Right lobe of liver (tissue), 6 donors: Measurements from ENCODE around the gene SHC3. TPM values are rescaled to one million over a fixed set of nuclear protein-coding genes. Genes with fewer than 3 reads are reported as not detected.

Experiments
- ATAC-seq, 4 donors: fragments of 200-7000 bp; cut with Tn5 transposase; one replicate each; pipeline ENCODE4 v1.9.1; 2020; ENCODE audit warnings: mild to moderate bottlenecking in 4 of 4, moderate library complexity in 4 of 4
- DNase-seq, 3 donors: peaks; one replicate each; pipeline ENCODE4 v3.0.0-alpha.2; 2020
- H3K27ac ChIP-seq, 3 donors: fragments of 200-600 bp; one replicate each; pipeline ENCODE4 v1.8.0; 2022
- H3K27me3 ChIP-seq, 2 donors: fragments of 200-600 bp; one replicate each; pipeline ENCODE4 v1.8.0; 2022
- H3K36me3 ChIP-seq, 4 donors: fragments of 200-600 bp; sonication (generic) in 1 of 4; one replicate each; pipeline versions ENCODE4 v1.5.1 to v1.8.0; 2017 to 2022; ENCODE audit warnings: control low read depth in 1 of 4
- H3K4me1 ChIP-seq, 4 donors: fragments of 200-600 bp; sonication (generic) in 1 of 4; one replicate each; pipeline versions ENCODE4 v1.5.1 to v1.8.0; 2017 to 2022; ENCODE audit warnings: control low read depth in 1 of 4
- H3K4me3 ChIP-seq, 3 donors: fragments of 200-600 bp; one replicate each; pipeline ENCODE4 v1.8.0; 2022
- H3K9me3 ChIP-seq, 4 donors: fragments of 200-600 bp; sonication (generic) in 1 of 4; one replicate each; pipeline versions ENCODE4 v1.5.1 to v1.8.0; 2017 to 2022; ENCODE audit warnings: control low read depth in 1 of 4
- POLR2A ChIP-seq: fragments of 450-650 bp; IDR thresholded peaks from one replicate; pipeline ENCODE4 v1.6.1; 2017; ENCODE audit warnings: antibody characterized with exemption, mild to moderate bottlenecking
- WGBS: methylation state at CpG from one replicate; pipeline ENCODE4 v1.1.6; 2018; ENCODE audit warnings: low coverage, low lambda C conversion rate; ENCODE audit not compliant: insufficient coverage; ENCODE audit errors: missing lambda C conversion rate; 5-methylcytosine and 5-hydroxymethylcytosine counted together
- intact Hi-C, 2 donors: fragments of 100-400 bp; cut with DNase I; formaldehyde crosslinking; loops; one replicate each; pipeline versions ENCODE4 v1.11.2 to v1.14.1; 2022
- total RNA-seq, 6 experiments: library from RNA; depleted of rRNA in 2 of 6; stranded (reverse); fragments of >200 nt in 2 of 6; fragmentation: NEBNext Ultra II Directional in 3 of 6; extraction: Animal tissue kit (Norgen Biotek cat#: 25700) in 3 of 6; gene quantifications; one replicate each; pipeline versions ENCODE4 v1.1.0 to v1.2.4, GENCODE V29; 2016 to 2023
- TF ChIP-seq, protein P1 (sequence below), 4 donors: fragments of 200-600 bp in 3 of 4; fragments of 450-650 bp in 1 of 4; IDR thresholded peaks; one replicate each; pipeline versions ENCODE4 v1.5.1 to v1.8.0; 2016 to 2022; ENCODE audit warnings: antibody characterized with exemption in 4 of 4, mild to moderate bottlenecking in 2 of 4
- donor health status: DM: no; HTN: yes; CAD: no.
- donor health status: DM: no; HTN: no; CAD: no.
- donor health status: DM: no; HTN: no; CAD: no.
- donor health status: DM: no; HTN: yes; CAD: no.
- donor health status: DM: no; HTN: yes; CAD: no.

Gene SHC3
- total RNA-seq, 6 experiments from 2014 or later = 0.05 to 0.35 (median 0.17) TPM

DNA sequence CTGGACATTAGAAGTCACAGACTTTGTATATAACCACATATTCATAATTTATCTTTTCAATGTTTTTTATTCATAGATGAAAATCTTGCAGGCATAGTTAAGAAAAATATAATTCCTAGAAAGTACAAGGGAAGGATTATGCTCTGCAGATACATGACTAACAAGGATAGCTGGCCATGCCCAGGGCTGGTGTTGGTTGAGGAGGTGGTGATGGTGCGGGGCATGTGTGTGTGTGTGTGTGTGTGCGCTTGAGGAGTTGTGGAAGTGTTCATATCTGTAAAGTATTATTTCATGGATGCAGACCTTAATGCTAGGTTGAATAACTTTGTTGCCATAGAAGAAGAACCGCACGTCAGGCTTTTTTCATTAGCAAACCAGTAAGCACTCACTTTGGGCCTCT, 186.1 kb downstream of the SHC3 start:
- ATAC-seq (no peak), DNase-seq (no peak)
- TF ChIP-seq, protein P1, sequence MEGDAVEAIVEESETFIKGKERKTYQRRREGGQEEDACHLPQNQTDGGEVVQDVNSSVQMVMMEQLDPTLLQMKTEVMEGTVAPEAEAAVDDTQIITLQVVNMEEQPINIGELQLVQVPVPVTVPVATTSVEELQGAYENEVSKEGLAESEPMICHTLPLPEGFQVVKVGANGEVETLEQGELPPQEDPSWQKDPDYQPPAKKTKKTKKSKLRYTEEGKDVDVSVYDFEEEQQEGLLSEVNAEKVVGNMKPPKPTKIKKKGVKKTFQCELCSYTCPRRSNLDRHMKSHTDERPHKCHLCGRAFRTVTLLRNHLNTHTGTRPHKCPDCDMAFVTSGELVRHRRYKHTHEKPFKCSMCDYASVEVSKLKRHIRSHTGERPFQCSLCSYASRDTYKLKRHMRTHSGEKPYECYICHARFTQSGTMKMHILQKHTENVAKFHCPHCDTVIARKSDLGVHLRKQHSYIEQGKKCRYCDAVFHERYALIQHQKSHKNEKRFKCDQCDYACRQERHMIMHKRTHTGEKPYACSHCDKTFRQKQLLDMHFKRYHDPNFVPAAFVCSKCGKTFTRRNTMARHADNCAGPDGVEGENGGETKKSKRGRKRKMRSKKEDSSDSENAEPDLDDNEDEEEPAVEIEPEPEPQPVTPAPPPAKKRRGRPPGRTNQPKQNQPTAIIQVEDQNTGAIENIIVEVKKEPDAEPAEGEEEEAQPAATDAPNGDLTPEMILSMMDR (IDR thresholded peaks at IDR 0.05) = no peak
- no peak for TF ChIP-seq POLR2A
- peak overlapping the region in 1 of 3 donors; percentile 44 for H3K4me3 ChIP-seq
- intact Hi-C loops = no loop called here
- no peaks in the 10 kb centered on the region for H3K9me3 ChIP-seq
- no peaks in the 10 kb centered on the region for H3K36me3 ChIP-seq
- 86% methylated on average over 3 of the region's 4 CpGs for WGBS
- H3K27me3 ChIP-seq = peaks cover 0 to 6% of the 10 kb centered on the region in 2 donors
- peak overlapping the region in 1 of 3 donors; percentile 15 for H3K27ac ChIP-seq
- peaks cover 0 to 29% (median 0%) of the 10 kb centered on the region in 4 donors for H3K4me1 ChIP-seq

DNA sequence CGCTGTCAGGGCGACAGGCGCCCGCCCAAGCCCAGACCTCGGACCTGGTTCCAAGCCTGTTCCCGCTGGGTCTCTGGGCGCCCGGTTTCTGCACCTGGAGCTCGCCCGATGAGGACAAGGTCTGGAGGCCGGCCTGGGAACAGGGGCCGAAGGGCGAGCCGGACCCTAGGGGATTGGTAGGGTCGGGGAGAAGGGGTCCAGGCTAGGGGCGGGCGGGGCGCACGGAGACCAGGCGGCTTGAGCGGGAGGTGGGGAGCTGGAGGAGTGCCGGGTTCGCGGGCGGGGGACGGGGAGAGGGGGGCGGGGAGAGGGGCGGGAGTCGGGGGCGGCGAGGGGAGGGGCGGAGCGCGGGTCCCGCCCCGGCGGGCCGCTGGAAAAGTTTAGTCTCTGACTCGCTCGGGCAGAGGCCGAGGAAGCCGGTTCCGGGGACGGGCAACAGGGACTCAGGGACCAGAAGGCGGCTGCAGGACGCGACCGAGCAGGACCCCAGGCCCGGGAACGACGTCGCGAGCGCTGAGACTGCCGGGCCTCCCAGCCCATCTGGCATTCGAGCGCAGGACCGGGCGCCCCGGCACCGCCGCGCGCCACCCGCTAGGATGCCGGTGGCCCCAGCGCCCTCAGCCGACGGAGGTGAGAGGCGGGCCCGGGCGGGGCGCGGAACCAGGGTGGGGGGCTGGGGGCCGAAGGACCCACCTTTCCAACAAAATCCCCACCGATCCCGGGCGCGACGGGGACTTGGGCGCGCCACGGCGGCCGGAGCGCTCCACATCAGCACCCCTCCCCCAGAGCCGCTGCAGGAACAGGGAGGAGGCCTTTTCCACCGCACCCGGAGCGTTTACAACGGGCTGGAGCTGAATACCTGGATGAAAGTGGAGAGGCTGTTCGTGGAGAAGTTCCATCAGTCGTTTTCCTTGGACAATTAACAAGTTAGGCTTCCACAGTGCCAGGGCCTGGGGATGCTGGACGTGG, 187.3 kb downstream of the SHC3 start, which contains the start of gene S1PR3:
TSS of gene S1PR3 (plus strand) at position 403 of the 969 bp plus-strand sequence. CDS start 9,733 bp downstream, outside the sequence.
- Histone ChIP-seq H3K27me3 (peaks cover 0 to 6% of the 10 kb centered on the region in 2 donors), H3K4me3 (peak within 1 kb of the TSS; percentile 44 to 61 (median 49)), H3K9me3 (no peaks in the 10 kb centered on the region), H3K27ac (peak within 1 kb of the TSS in 1 of 3 donors; percentile 21), H3K4me1 (peaks cover 0 to 24% (median 0%) of the 10 kb centered on the region in 4 donors), H3K36me3 (no peaks in the 10 kb centered on the region)
- intact Hi-C loops = no loop called here
- ATAC-seq = peak; percentile 63 to 78 (median 68)
- DNase-seq = peak; percentile 62 to 69 (median 69)
- TF ChIP-seq POLR2A = peak; percentile 47
- TF ChIP-seq, protein P1 (IDR thresholded peaks at IDR 0.05) = no peak
- 4% methylated on average over 11 of the region's 94 CpGs for WGBS

DNA sequence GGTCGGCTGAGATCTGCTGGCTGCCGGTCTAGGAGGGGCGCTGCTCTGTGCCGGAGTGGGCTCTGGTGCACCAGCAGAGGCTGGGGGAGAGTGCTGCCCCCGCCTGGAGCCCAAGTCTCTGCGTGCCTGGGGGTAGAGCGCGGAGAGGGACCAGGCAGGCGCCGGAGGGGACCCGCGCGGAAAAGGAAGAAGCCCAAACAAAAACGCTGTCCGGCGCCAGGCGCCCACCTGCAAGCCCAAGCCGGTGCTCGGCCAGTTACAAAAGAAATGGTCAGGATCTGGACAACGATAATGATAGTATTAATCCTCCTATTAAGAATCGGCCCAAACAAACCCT, 187.9 kb downstream of the SHC3 start:
- ATAC-seq = no peak
- Histone ChIP-seq H3K9me3 (no peaks in the 10 kb centered on the region), H3K4me1 (peaks cover 0 to 24% (median 0%) of the 10 kb centered on the region in 4 donors), H3K27me3 (peaks cover 0 to 6% of the 10 kb centered on the region in 2 donors), H3K4me3 (peak overlapping the region; percentile 44 to 61 (median 49)), H3K27ac (peak overlapping the region in 1 of 3 donors; percentile 4), H3K36me3 (no peaks in the 10 kb centered on the region)
- WGBS = 20% methylated on average over 2 of the region's 21 CpGs
- TF ChIP-seq, protein P1 (IDR thresholded peaks at IDR 0.05) = no peak
- TF ChIP-seq POLR2A = no peak
- intact Hi-C loops = no loop called here
- DNase-seq = no peak

DNA sequence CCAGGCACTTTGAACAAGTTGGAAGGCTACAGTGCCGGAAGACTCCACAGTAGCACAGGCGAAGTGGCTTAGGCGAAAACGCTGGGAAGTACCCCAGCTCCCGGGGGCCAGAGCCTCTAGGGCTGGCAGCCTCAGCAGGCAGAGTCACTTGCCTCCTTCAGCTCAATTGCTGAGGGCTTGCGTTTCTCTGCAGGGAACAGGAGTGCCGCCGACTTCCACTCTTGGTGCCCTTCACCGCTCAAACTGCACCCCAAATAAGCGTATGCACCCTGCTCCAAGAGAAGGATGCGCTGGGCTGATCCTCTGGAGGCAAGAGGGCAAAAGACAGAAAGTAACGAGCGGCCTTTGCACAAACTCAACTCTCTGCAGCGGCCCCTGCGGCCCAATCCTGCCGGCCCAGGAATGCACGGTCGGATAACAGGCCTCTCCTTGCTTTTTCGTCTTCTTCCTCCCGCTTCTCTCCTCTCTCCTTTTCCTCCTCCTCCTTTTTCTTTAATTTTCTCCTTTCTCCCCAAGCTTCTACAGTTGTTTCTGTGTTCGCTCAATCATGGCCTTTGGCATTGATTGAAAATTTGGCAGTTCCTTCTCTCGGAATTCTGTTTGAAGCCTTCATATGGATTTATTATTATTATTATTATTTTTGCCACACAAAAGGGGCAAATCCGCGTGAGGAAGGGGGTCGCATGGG, 188.4 kb downstream of the SHC3 start:
- H3K4me1 ChIP-seq = peaks cover 0 to 24% (median 0%) of the 10 kb centered on the region in 4 donors
- no peaks in the 10 kb centered on the region for H3K9me3 ChIP-seq
- ATAC-seq (no peak), DNase-seq (no peak)
- H3K4me3 ChIP-seq = no peak overlapping the region
- H3K27me3 ChIP-seq = peaks cover 0 to 6% of the 10 kb centered on the region in 2 donors
- 44% methylated on average over 10 of the region's 25 CpGs for WGBS
- no peaks in the 10 kb centered on the region for H3K36me3 ChIP-seq
- TF ChIP-seq, protein P1 (IDR thresholded peaks at IDR 0.05) = no peak
- TF ChIP-seq POLR2A = no peak
- no peak overlapping the region for H3K27ac ChIP-seq
- intact Hi-C loops = no loop called here
